ENCODE results near the gene P2RX2.

The P2RX2 gene

GRCh38 chr12:132620113-132620898 lies 1.7 kb downstream of the P2RX2 start:
- no peak for DNase-seq (ENCODE audit: low spot score)

- DNase-seq (ENCODE audit: low spot score), result no peak
Observed at GRCh38 chr12:132620899-132621656, 2.5 kb downstream of the P2RX2 start.

GRCh38 chr12:132621657-132622435 lies 3.3 kb downstream of the P2RX2 start:
- DNase-seq (ENCODE audit: low spot score), result no peak

GRCh38 chr12:132622437-132623071 lies 4.0 kb downstream of the P2RX2 start:
- no peak for DNase-seq (ENCODE audit: low spot score)

- no peak for DNase-seq (ENCODE audit: low spot score)
Observed at GRCh38 chr12:132623072-132623869, 4.7 kb downstream of the P2RX2 start.

GRCh38 chr12:132624186-132624855 lies 5.7 kb downstream of the P2RX2 start:
- no peak for DNase-seq (ENCODE audit: low spot score)

GRCh38 chr12:132624910-132625630 lies 6.5 kb downstream of the P2RX2 start:
- no peak for DNase-seq (ENCODE audit: low spot score)

- DNase-seq (ENCODE audit: low spot score), result no peak
Observed at GRCh38 chr12:132625731-132626430, 7.3 kb downstream of the P2RX2 start.

GRCh38 chr12:132629330-132629729 lies 10.8 kb downstream of the P2RX2 start:
- no peak for DNase-seq (ENCODE audit: low spot score)

GRCh38 chr12:132630672-132631071 lies 12.1 kb downstream of the P2RX2 start:
- no peak for DNase-seq (ENCODE audit: low spot score)

GRCh38 chr12:132631666-132632065 lies 13.1 kb downstream of the P2RX2 start:
- no peak for DNase-seq (ENCODE audit: low spot score)

GRCh38 chr12:132632521-132633228 lies 14.1 kb downstream of the P2RX2 start:
- no peak for DNase-seq (ENCODE audit: low spot score)

- DNase-seq (ENCODE audit: low spot score), result no peak
Observed at GRCh38 chr12:132633398-132633797, 14.8 kb downstream of the P2RX2 start.

- no peak for DNase-seq (ENCODE audit: low spot score)
Observed at GRCh38 chr12:132633901-132634300, 15.3 kb downstream of the P2RX2 start.

GRCh38 chr12:132634411-132634990 lies 15.9 kb downstream of the P2RX2 start:
- DNase-seq (ENCODE audit: low spot score), result no peak

- no peak for DNase-seq (ENCODE audit: low spot score)
Observed at GRCh38 chr12:132635076-132635955, 16.7 kb downstream of the P2RX2 start.

GRCh38 chr12:132637811-132638210 lies 19.2 kb downstream of the P2RX2 start:
- DNase-seq (ENCODE audit: low spot score), result no peak
